SH-SY5Y (cell line): ENCODE results near the gene FAM184A.

ENCODE experiments used
- GATA2 ChIP-seq: IDR thresholded peaks from 2 replicates; pipeline ENCODE4 v1.6.1; 2011; ENCODE audit warnings: mild to moderate bottlenecking, low read depth, low read length
- GATA3 ChIP-seq: IDR thresholded peaks from 2 replicates; pipeline ENCODE4 v1.6.1; 2011; ENCODE audit warnings: low read depth, mild to moderate bottlenecking, low read length, moderate library complexity

GRCh38 chr6:119079283-119079809 is 882 bp upstream of the FAM184A start:
- TF ChIP-seq GATA2 = no peak
- TF ChIP-seq GATA3 = no peak
